GM12878 (cell line): ENCODE results near the gene PCDHGA10. TPM values are rescaled to one million over a fixed set of nuclear protein-coding genes. Genes with fewer than 3 reads are reported as not detected.

Source experiments
- BACH1 ChIP-seq: fragments of 450-650 bp; IDR thresholded peaks from 2 replicates; pipeline ENCODE4 v1.6.1; 2017; ENCODE audit warnings: mild to moderate bottlenecking, borderline replicate concordance
- BHLHE40 ChIP-seq, 2 experiments: fragments of 450-650 bp in 1 of 2; IDR thresholded peaks; 2 replicates each; pipeline ENCODE4 v1.6.1; 2011 to 2017; ENCODE audit warnings: low read depth in 2 of 2, borderline replicate concordance in 1 of 2, improper control_type of control experiment in 1 of 2, low read length in 1 of 2, mild to moderate bottlenecking in 1 of 2
- CHD1 ChIP-seq: IDR thresholded peaks from 2 replicates; pipeline ENCODE4 v1.6.1; 2012; ENCODE audit warnings: low read depth, low read length, improper control_type of control experiment
- DPF2 ChIP-seq: fragments of 450-650 bp; IDR thresholded peaks from 2 replicates; pipeline ENCODE4 v1.6.1; 2017; ENCODE audit warnings: mild to moderate bottlenecking
- HDGF ChIP-seq: fragments of 450-650 bp; IDR thresholded peaks from 2 replicates; pipeline ENCODE4 v1.6.1; 2016; ENCODE audit warnings: antibody characterized with exemption
- HSF1 ChIP-seq: fragments of 150-350 bp; IDR thresholded peaks from 2 replicates; pipeline ENCODE4 v1.6.1; 2014; ENCODE audit warnings: mild to moderate bottlenecking, low read depth, low read length
- MYC ChIP-seq: IDR thresholded peaks from 2 replicates; pipeline ENCODE4 v1.6.1; 2011; ENCODE audit warnings: mild to moderate bottlenecking, low read length, moderate library complexity, inconsistent platforms; ENCODE audit not compliant: insufficient read depth, insufficient replicate concordance, insufficient read length, severe bottlenecking
- NBN ChIP-seq: fragments of 450-650 bp; IDR thresholded peaks from 2 replicates; pipeline ENCODE4 v1.6.1; 2016
- STAT1 ChIP-seq: fragments of 450-650 bp; conservative IDR thresholded peaks from 2 replicates; pipeline ENCODE4 v1.6.1; 2014; ENCODE audit warnings: antibody characterized with exemption, mild to moderate bottlenecking
- YY1 ChIP-seq: IDR thresholded peaks from 2 replicates; pipeline ENCODE4 v1.6.1; 2011; ENCODE audit warnings: low read depth, mild to moderate bottlenecking, low read length
- ZBED1 ChIP-seq: IDR thresholded peaks from 2 replicates; pipeline ENCODE4 v1.6.1; 2016; ENCODE audit warnings: borderline replicate concordance
- ZNF207 ChIP-seq: fragments of 450-650 bp; IDR thresholded peaks from 2 replicates; pipeline ENCODE4 v1.6.1; 2014; ENCODE audit warnings: antibody characterized with exemption, mild to moderate bottlenecking, borderline replicate concordance
- polyA plus RNA-seq, 11 experiments: library from polyadenylated mRNA; depleted of rRNA in 4 of 11; unstranded in 6 of 11; stranded (reverse) in 5 of 11; fragments of >200 nt; fragmentation: Nextera tagmentation in 4 of 11; fragmentation: Illumina TruSeq in 1 of 11; extraction: Ambion mirVana in 4 of 11; extraction: Trizol in 1 of 11; gene quantifications; 1 replicate in 1 of 11; 2 replicates in 10 of 11; pipeline versions ENCODE4 v1.2.1 to v1.2.3, GENCODE V29; 2011 to 2016; ENCODE audit warnings: inconsistent platforms in 2 of 11, missing spikeins in 2 of 11, low read depth in 1 of 11
- total RNA-seq, 4 experiments: library from RNA; depleted of rRNA in 3 of 4; stranded (reverse); fragments of >200 nt in 3 of 4; fragmentation: Illumina TruSeq in 1 of 4; extraction: Trizol in 1 of 4; gene quantifications; 2 replicates each; pipeline versions ENCODE4 v1.2.1 to v1.2.3, GENCODE V29; 2013 to 2021

Gene PCDHGA10
- total and polyA plus RNA-seq, 10 of the 15 experiments (the other 5 are each of a cell fraction or from before 2014, with no cell fraction given), result 0.39 to 2.2 (median 1.1) TPM

DNA sequence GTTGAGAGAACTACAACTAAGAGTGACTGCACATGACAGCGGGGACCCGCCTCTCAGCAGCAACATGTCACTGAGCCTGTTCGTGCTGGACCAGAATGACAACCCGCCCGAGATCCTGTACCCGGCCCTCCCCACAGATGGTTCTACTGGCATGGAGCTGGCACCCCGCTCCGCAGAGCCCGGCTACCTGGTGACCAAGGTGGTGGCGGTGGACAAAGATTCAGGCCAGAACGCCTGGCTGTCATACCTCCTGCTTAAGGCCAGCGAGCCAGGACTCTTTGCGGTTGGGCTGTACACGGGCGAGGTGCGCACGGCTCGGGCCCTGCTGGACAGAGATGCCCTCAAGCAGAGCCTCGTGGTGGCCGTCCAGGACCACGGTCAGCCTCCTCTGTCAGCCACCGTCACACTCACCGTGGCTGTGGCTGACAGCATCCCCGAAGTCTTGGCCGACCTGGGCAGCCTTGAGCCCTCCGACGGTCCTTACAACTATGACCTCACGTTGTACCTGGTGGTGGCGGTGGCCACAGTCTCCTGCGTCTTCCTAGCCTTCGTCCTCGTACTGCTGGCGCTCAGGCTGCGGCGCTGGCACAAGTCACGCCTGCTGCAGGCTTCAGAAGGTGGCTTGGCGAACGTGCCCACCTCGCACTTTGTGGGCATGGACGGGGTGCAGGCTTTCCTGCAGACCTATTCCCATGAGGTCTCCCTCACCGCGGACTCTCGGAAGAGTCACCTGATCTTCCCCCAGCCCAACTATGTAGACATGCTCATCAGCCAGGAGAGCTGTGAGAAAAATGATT, 28.1 kb upstream of the PCDHGA10 start (continued):
- no peak for TF ChIP-seq DPF2
- TF ChIP-seq STAT1, result no peak
- TF ChIP-seq HDGF, result no peak
- no peak for TF ChIP-seq YY1
- TF ChIP-seq BHLHE40 (IDR thresholded peaks at IDR 0.05; ENCODE audit: borderline replicate concordance in 1 of 2, low read depth in 2 of 2, low read length in 1 of 2), result no peak
- no peak for TF ChIP-seq HSF1
- no peak for TF ChIP-seq ZNF207
- no peak for TF ChIP-seq NBN
- no peak for TF ChIP-seq BACH1
- no peak for TF ChIP-seq MYC
- no peak for TF ChIP-seq CHD1
- no peak for TF ChIP-seq ZBED1
